Measurements from ENCODE around the gene SNX14.

SNX14 gene

GRCh38 chr6:85506441-85507093, 87.1 kb downstream of the SNX14 start:
- DNase-seq (ENCODE audit: low read depth), result no peak

- DNase-seq (ENCODE audit: low read depth), result no peak
Observed at GRCh38 chr6:85498596-85499258, 94.9 kb downstream of the SNX14 start.

GRCh38 chr6:85496856-85497255, 96.8 kb downstream of the SNX14 start:
- no peak for DNase-seq (ENCODE audit: low read depth)

GRCh38 chr6:85496009-85496579, 97.6 kb downstream of the SNX14 start:
- no peak for DNase-seq (ENCODE audit: low read depth)

GRCh38 chr6:85494547-85495536, 98.8 kb downstream of the SNX14 start:
- DNase-seq (ENCODE audit: low read depth), result no peak

- DNase-seq (ENCODE audit: low read depth), result no peak
Observed at GRCh38 chr6:85493389-85493788, 100.3 kb downstream of the SNX14 start.

- no peak for DNase-seq (ENCODE audit: low read depth)
Observed at GRCh38 chr6:85490516-85491248, 103.0 kb downstream of the SNX14 start.

GRCh38 chr6:85484948-85485347, 108.7 kb downstream of the SNX14 start:
- no peak for DNase-seq (ENCODE audit: low read depth)

GRCh38 chr6:85483846-85484245, 109.8 kb downstream of the SNX14 start:
- DNase-seq (ENCODE audit: low read depth), result no peak

GRCh38 chr6:85482905-85483700, 110.6 kb downstream of the SNX14 start:
- DNase-seq (ENCODE audit: low read depth), result peak; percentile 68

- DNase-seq (ENCODE audit: low read depth), result no peak
Observed at GRCh38 chr6:85482206-85482904, 111.3 kb downstream of the SNX14 start.

GRCh38 chr6:85479208-85479607, 114.5 kb downstream of the SNX14 start:
- DNase-seq (ENCODE audit: low read depth), result no peak

GRCh38 chr6:85476532-85476931, 117.1 kb downstream of the SNX14 start:
- no peak for DNase-seq (ENCODE audit: low read depth)

GRCh38 chr6:85473748-85474147, 119.9 kb downstream of the SNX14 start:
- DNase-seq (ENCODE audit: low read depth), result no peak

- DNase-seq (ENCODE audit: low read depth), result no peak
Observed at GRCh38 chr6:85472744-85473143, 120.9 kb downstream of the SNX14 start.

GRCh38 chr6:85470023-85470410, 123.6 kb downstream of the SNX14 start:
- DNase-seq (ENCODE audit: low read depth), result no peak

- DNase-seq (ENCODE audit: low read depth), result no peak
Observed at GRCh38 chr6:85469276-85470022, 124.2 kb downstream of the SNX14 start.

GRCh38 chr6:85468326-85468725, 125.3 kb downstream of the SNX14 start:
- DNase-seq (ENCODE audit: low read depth), result no peak

GRCh38 chr6:85465762-85466161, 127.9 kb downstream of the SNX14 start:
- no peak for DNase-seq (ENCODE audit: low read depth)

Data from stimulated activated CD8-positive, alpha-beta memory T cell treated with anti-CD3 and anti-CD28 coated beads, Interleukin-7, amount 100 ng/mL, for 24 hours (primary cell).